SJSA1 (cell line): ENCODE measurements around the gene BAZ1B. TPM values are rescaled to one million over a fixed set of nuclear protein-coding genes. Genes with fewer than 3 reads are reported as not detected.
"Not testable (repeated sequence)": the region's sequence is repeated elsewhere in the genome, so short reads cannot be mapped to it uniquely, and the experiment has no call there.

ENCODE experiments used
- DNase-seq, 2 experiments: peaks; one replicate each; pipeline ENCODE4 v3.0.0-alpha.2; 2015 to 2020; ENCODE audit warnings: low spot score in 2 of 2, low read depth in 1 of 2
- H3K27ac ChIP-seq: fragments of 250-450 bp; sonication (Bioruptor Pico); 2 replicates; pipeline ENCODE4 v1.5.1; 2020; ENCODE audit warnings: mild to moderate bottlenecking, moderate library complexity
- H3K27me3 ChIP-seq: fragments of 250-450 bp; sonication (Bioruptor Pico); replicated peaks from 2 replicates; pipeline ENCODE4 v1.5.1; 2020; ENCODE audit warnings: mild to moderate bottlenecking, moderate library complexity
- H3K36me3 ChIP-seq: fragments of 250-450 bp; sonication (Bioruptor Pico); 2 replicates; pipeline ENCODE4 v1.5.1; 2020; ENCODE audit warnings: mild to moderate bottlenecking
- H3K4me1 ChIP-seq: fragments of 250-450 bp; sonication (Bioruptor Pico); replicated peaks from 2 replicates; pipeline ENCODE4 v1.6.1; 2021; ENCODE audit warnings: mild to moderate bottlenecking
- H3K4me3 ChIP-seq: fragments of 250-450 bp; sonication (Bioruptor Pico); 2 replicates; pipeline ENCODE4 v1.5.1; 2020; ENCODE audit warnings: mild to moderate bottlenecking
- H3K9me3 ChIP-seq: fragments of 250-450 bp; sonication (Bioruptor Pico); replicated peaks from 2 replicates; pipeline ENCODE4 v1.5.1; 2020; ENCODE audit warnings: mild to moderate bottlenecking
- total RNA-seq: library from RNA; depleted of rRNA; stranded (reverse); fragments of >200 nt; shearing (Covaris generic); gene quantifications from 2 replicates; pipeline ENCODE4 v1.2.3, GENCODE V29; 2014

The BAZ1B gene
- total RNA-seq, 1 experiment from 2014 or later: 86.5 TPM

DNA sequence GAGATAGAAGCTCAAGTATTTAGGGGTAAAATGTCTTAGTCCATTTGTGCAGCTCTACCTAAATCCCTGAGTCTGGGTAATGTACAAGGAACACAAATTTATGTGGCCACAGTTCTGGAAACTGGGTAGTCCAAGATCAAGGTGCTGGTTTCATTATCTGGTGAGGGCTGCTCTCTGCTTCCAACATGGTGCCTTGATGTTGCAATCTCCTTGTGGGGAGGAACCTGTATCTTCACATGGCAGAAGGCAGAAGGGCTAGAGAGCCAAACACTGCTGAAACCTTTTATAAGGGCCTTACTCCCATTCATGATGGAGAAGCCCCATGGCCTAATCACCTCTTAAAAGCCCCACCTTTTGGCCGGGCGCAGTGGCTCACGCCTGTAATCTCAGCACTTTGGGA, 8.7 kb upstream of the BAZ1B start:
- DNase-seq: no peak
- Histone ChIP-seq H3K4me1 (no peaks in the 10 kb centered on the region), H3K4me3 (no peak overlapping the region), H3K27me3 (no peaks in the 10 kb centered on the region), H3K27ac (no peak overlapping the region), H3K36me3 (peaks cover 11% of the 10 kb centered on the region), H3K9me3 (no peaks in the 10 kb centered on the region)

DNA sequence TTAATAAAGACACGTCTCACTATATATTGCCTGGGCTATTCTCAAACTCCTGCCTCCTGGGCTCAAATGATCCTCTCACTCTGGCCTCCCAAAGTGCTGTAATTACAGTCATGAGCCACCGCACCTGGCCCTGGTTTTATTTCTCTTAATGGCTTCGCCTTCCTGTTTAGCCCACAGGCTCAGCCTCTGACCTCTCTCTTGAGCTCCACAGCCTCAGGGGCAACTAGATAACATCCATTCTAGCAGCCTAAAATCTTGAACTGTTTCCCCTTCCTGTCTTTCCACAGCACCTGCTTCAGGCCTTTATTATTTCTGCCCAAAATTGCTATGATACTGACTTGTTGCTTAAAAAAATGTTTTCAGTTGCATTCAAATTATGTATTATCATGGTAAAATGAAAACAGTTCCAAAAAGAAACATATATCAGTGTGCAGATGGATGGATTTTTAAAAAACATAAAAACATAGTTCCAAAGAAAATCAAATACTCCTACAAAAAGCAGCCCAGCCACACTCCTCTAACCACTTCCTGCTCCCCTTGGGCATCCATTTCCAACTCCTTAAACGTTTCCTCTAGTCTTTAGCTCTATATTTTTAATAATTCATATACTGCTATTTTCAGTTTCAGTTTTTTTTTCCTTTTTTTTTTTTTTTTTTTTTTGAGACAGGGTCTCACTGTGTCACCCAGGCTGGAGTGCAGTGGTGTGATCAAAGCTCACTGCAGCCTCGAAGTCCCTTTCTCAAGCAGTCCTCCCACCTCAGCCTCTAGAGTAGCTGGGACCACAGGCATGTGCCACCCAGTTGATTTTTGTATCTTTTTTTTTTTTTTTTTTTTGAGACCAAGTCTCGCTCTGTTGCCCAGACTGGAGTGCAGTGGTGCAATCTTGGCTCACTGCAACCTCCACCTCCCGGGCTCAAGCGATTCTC, 5.1 kb upstream of the BAZ1B start:
- Histone ChIP-seq H3K36me3 (no peaks in the 10 kb centered on the region; the same call in 1 of the 2 replicates), H3K27ac (no peak overlapping the region), H3K27me3 (no peaks in the 10 kb centered on the region), H3K4me3 (no peak overlapping the region), H3K9me3 (no peaks in the 10 kb centered on the region), H3K4me1 (peaks cover 6% of the 10 kb centered on the region)
- no peak for DNase-seq

DNA sequence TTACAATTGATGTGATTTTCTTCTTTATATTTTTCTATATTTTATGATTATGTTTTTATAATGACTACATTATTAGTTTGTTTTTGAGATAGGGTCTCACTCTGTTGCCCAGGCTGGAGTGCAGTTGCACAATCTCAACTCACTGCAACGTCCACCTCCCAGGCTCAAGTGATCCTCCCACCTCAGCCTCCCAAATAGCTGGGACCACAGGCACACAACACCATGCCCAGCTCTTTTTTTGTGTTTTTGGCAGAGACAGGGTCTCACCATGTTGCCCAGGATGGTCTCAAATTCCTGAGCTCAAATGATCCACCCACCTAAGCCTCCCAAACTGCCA, 4.0 kb upstream of the BAZ1B start:
- not testable (repeated sequence) for H3K4me3 ChIP-seq, H3K27me3 ChIP-seq, H3K36me3 ChIP-seq, H3K9me3 ChIP-seq, H3K27ac ChIP-seq, DNase-seq, H3K4me1 ChIP-seq

DNA sequence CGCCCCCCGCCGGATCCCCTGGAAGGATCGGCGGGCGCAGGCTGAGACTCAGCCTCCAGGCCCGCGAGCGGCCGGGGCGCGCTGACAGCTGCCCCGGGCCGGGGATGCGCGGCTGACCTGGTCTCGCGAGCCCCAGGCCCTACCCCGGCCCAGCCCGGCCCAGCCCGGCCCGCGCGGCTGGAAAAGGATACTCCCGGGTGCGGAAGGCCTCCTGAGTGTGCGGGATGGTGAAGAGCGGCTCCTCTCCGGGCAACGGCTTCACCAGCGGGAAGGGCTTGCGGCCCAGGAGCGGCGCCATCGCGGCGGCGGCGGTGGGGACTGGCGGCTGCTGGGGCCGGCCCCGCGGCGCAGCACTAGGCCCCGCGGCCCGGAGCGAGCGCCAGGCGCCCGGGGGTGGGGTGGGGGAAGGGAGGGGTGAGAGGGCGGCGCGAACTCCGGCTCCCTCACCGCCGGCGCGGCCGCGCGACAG, 423 bp downstream of the BAZ1B start:
- no peaks in the 10 kb centered on the region; the same call in 1 of the 2 replicates for H3K9me3 ChIP-seq
- peaks cover 50% of the 10 kb centered on the region for H3K36me3 ChIP-seq
- H3K27ac ChIP-seq: peak overlapping the region; percentile 95
- H3K4me1 ChIP-seq: peaks cover 28% of the 10 kb centered on the region
- no peaks in the 10 kb centered on the region for H3K27me3 ChIP-seq
- peak in 1 of 2 experiments; percentile 71 for DNase-seq
- peak overlapping the region; percentile 76 for H3K4me3 ChIP-seq

DNA sequence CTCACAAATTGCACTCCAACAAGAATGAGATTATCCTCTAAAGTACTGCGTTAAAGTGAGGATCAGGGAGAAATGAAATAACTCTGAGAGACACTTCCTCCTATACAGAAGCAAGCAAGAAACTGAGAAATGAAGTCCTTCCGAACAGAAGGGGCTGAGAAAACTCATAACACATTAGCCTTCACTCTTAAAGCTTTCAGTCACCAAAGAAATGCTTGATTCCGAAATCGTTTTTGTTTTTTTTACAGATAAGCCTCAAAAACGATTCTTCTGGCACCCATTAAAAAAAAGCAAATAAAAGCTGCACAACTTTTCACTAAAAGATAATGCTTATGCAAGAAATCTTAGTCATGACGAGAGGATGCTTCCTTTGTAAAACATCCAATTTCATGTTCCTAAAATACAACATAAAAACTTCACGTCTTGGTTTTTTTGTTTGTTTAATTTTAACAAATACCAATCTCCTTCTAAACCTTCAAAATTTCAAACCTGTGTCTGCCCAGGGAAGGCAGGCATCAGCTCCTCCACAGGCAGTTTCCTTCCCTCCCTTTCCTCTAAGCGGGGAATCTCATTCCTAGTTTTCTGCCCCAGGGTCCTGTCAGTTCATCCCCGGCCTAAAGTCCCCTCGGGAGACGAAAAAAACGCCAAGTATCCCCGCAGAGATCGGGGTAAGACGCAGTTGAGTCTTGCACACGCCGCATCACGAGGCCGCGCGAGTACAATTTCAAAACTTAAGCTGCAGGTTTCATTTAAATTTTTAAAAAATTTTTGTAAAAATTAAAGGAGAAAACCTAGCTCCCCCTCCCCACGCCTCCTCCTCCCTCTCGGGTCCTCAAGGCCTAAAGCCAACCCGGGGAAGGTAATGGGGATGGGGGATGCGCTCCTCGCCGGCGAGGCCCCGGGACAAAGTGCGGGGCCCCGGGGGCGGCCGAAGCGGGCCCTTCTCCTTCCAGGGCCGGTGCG, 1.1 kb downstream of the BAZ1B start:
- Histone ChIP-seq H3K27me3 (no peaks in the 10 kb centered on the region), H3K9me3 (no peaks in the 10 kb centered on the region; the same call in 1 of the 2 replicates), H3K36me3 (peaks cover 57% of the 10 kb centered on the region), H3K27ac (peak overlapping the region; percentile 95), H3K4me3 (peak overlapping the region; percentile 76), H3K4me1 (peaks cover 28% of the 10 kb centered on the region)
- DNase-seq: no peak

DNA sequence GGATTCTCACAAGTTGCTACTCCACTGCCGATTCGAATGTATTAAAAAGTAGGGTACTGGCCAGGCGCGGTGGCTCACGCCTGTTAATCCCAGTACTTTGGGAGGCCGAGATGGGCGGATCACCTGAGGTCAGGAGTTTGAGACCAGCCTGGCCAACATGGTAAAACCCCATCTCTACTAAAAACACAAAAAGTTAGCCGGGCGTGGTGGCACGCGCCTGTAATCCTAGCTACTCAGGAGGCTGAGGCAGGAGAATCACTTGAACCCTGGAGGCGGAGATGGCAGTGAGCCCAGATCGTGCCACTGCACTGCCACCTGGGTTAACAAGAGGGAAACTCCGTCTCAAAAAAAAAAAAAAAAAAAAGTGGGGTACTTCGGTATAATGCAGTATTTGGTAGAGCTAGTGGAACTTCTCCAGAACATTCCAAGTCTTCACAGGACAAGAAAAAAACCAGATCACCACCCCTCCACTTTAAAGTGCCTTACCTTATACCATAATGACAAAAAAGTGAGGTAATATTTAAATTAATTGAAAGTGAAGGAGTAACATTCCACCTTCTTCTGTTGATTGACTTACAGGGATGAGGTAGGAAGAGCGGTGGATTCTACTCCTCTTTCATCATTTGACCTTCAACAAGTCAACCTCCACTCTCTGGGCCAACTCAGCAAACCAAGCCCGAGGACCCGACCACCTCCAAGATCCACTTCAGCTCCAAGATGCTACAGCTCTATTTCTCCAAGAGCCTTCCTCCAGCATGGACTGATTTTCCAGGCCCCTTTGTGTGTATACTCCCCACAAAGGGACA, 2.0 kb downstream of the BAZ1B start:
- peak overlapping the region; percentile 76 for H3K4me3 ChIP-seq
- H3K4me1 ChIP-seq: peaks cover 28% of the 10 kb centered on the region
- DNase-seq: peak in 1 of 2 experiments; percentile 22
- no peaks in the 10 kb centered on the region for H3K27me3 ChIP-seq
- H3K27ac ChIP-seq: no peak overlapping the region
- H3K36me3 ChIP-seq: peaks cover 65% of the 10 kb centered on the region
- no peaks in the 10 kb centered on the region; the same call in 1 of the 2 replicates for H3K9me3 ChIP-seq

DNA sequence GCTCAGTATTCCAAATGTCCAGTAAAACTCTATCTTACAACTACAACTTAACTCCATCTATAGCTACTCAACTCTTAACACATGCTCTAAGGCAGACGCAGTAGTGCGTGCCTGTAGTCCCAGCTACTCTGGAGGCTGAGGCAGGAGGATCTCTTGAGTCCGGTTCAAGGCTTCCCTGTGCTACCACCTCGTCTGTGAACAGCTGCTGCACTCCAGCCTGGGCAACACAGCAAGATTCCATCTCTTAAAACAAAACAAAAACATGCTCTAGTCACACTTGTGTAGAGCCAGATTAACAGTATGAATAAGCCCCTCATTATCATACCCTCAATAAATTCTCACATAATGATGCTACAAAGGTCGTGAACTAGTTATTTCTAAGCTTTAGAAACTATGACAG, 3.6 kb downstream of the BAZ1B start:
- Histone ChIP-seq H3K27me3 (no peaks in the 10 kb centered on the region), H3K9me3 (no peaks in the 10 kb centered on the region; the same call in 1 of the 2 replicates), H3K36me3 (peaks cover 81% of the 10 kb centered on the region), H3K4me1 (peaks cover 28% of the 10 kb centered on the region), H3K4me3 (no peak overlapping the region), H3K27ac (no peak overlapping the region)
- no peak for DNase-seq

DNA sequence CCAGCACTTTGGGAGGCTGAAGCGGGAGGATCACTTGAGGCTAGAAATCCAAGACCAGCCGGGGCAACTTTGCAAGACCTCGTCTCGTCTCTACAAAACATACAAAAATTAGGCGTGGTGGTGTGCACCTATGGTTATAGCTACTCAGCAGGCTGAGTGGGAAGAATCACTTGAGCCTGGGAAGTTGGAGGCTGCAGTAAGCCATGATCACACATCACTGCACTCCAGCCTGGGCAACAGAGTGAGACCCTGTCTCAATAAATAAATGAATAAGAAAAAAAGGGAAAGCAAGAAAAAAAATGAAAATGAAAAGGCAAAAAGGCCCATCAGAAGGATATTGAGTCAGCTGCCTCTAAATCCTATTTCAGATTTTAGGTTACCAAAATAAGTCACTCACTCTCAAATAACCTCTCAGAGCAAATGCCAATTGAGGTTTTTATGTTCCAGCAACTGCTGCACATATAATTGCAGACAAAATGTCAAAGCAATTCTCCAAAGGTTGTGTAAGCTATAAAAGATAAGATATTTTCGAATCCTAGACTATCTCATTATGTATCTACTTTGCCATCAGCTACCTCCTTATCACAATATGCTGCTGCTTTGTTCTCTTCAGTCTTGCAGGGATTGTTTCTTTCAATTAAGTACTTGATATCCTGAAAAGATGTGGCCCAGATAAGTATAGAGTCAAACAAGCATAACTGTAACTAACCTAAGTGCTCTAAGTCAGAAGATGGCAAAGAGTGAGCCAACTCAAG, 4.7 kb downstream of the BAZ1B start:
- no peak overlapping the region for H3K4me3 ChIP-seq
- peaks cover 22% of the 10 kb centered on the region for H3K4me1 ChIP-seq
- no peak overlapping the region for H3K27ac ChIP-seq
- H3K36me3 ChIP-seq: peaks cover 91% of the 10 kb centered on the region
- no peaks in the 10 kb centered on the region; the same call in 1 of the 2 replicates for H3K9me3 ChIP-seq
- DNase-seq: no peak
- H3K27me3 ChIP-seq: no peaks in the 10 kb centered on the region

DNA sequence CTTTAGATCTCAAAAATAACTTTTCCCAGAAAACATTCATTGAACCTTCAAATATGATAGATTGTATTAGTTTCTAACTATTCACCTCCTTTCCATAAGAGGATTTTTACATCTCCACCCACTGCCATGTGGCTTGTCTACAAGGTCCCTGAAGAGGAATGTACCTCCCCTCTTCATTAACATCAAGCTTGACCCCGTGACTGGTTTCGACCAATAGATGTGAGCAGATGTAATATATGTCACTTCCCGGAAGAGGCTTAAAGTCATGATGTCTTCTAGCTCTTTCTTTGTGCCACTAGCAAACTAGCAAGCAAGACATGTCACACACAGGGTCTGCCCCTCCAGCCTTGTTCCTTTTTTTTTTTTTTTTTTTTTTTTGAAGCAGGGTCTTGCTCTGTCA, 6.9 kb downstream of the BAZ1B start:
- peaks cover 16% of the 10 kb centered on the region for H3K4me1 ChIP-seq
- no peak overlapping the region for H3K27ac ChIP-seq
- no peak overlapping the region for H3K4me3 ChIP-seq
- H3K9me3 ChIP-seq: no peaks in the 10 kb centered on the region
- no peak for DNase-seq
- peaks cover 91% of the 10 kb centered on the region for H3K36me3 ChIP-seq
- H3K27me3 ChIP-seq: no peaks in the 10 kb centered on the region

DNA sequence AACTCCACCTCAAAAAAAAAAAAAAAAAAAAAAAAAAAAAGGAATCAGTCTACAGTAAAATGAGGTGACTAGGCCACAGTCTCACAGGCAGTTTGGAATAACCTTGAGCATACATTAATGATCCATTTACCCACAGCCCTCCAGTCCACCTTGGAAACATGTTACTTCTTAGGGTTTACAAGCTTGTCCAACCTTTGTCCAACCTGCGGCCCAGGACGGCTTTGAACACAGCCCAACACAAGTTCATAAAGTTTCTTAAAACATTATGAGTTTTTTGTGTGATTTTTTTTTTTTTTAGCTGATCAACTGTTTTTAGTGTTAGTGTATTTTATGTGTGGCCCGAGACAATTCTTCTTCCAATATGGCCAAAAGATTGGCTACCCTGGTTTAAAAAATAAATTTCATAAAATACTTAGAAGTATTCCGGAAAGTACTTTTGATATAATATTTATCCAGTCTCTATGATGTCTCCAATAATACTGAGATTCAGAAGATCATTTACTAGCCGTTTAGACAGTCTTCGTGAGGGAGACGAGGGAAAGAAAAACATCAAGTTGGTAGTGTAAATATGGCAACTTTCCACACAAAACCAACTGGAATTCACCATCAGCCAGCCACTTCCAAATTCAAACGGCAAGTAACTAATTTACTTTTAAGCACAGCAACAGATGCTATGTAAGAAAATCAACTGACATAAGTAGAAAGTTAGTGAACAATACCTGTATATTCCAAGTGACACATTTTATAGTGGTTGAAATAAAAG, 9.9 kb downstream of the BAZ1B start:
- H3K4me1 ChIP-seq: no peaks in the 10 kb centered on the region
- no peaks in the 10 kb centered on the region for H3K9me3 ChIP-seq
- H3K27me3 ChIP-seq: no peaks in the 10 kb centered on the region
- peaks cover 94% of the 10 kb centered on the region for H3K36me3 ChIP-seq
- H3K27ac ChIP-seq: no peak overlapping the region
- no peak for DNase-seq
- no peak overlapping the region for H3K4me3 ChIP-seq

DNA sequence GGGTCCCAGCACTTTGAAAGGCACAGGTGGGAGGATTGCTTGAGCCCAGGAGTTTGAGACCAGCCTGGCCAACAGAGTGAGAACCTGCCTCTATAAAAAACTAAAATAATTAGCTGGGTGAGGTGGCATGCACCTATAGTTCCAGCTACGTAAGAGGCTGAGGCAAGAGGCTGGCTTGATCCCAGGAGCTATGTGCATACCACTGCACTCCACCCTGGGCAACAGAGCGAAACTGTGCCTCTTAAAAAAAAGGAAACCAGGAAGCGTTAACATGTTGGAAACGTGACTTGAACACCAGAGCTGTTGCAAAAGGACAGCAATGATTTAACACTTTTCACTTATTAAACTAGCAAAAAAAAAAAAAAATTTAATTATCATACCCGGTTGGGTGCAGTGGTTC, 12.6 kb downstream of the BAZ1B start:
- no peaks in the 10 kb centered on the region for H3K4me1 ChIP-seq
- H3K4me3 ChIP-seq: no peak overlapping the region
- DNase-seq: no peak
- H3K9me3 ChIP-seq: no peaks in the 10 kb centered on the region
- H3K36me3 ChIP-seq: peaks cover 94% of the 10 kb centered on the region
- no peak overlapping the region for H3K27ac ChIP-seq
- H3K27me3 ChIP-seq: no peaks in the 10 kb centered on the region

DNA sequence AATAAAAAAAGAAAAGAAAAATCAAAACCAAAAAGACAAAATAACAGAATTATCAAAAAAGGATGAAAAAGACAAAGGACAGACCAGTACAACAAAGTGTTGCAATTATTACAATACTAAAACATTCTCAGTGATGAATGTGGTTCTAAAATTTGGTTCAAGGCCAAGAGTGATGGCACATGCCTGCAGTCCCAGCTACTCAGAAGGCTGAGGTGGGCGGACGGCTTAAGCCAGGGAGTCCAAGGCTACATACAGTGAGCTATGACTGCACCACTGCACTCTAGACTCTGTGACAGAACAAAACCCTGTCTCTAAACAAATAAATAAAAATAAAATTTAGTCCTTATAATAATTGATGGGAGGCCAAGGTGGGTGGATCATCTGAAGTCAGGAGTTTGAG, 14.5 kb downstream of the BAZ1B start:
- DNase-seq: no peak
- Histone ChIP-seq H3K9me3 (no peaks in the 10 kb centered on the region), H3K27me3 (no peaks in the 10 kb centered on the region), H3K4me1 (no peaks in the 10 kb centered on the region), H3K4me3 (no peak overlapping the region), H3K36me3 (peaks cover 94% of the 10 kb centered on the region), H3K27ac (no peak overlapping the region)
